NCI-H345 treated with DMSO at 0.1 percent for 48 hours (cell line): Measurements from ENCODE around the gene UBE2QL1.

Experiments
- DNase-seq: peaks from one replicate; lab custom pipeline; 2025; ENCODE audit not compliant: unreplicated experiment; lab: John Stamatoyannopoulos, UW

The UBE2QL1 gene

DNA sequence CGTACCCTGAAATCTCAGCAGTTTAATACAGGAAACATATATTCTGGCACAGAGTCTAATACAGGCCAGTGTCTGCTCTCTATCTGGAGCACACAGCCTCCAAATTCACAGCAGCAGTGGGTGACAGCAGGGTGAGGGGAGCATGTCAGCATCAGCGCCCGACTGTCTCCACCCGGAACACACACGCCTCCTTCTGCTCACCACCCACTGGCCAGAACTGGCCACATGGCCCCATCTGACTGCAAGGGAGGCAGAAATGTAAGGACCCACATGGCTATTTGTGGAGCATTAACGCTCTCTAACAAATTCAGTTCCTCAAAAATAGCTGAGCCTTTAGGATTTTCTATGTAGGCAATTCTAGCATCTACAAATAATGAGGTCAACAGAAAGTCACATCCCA is 24.6 kb downstream of the UBE2QL1 start:
- DNase-seq, result no peak

DNA sequence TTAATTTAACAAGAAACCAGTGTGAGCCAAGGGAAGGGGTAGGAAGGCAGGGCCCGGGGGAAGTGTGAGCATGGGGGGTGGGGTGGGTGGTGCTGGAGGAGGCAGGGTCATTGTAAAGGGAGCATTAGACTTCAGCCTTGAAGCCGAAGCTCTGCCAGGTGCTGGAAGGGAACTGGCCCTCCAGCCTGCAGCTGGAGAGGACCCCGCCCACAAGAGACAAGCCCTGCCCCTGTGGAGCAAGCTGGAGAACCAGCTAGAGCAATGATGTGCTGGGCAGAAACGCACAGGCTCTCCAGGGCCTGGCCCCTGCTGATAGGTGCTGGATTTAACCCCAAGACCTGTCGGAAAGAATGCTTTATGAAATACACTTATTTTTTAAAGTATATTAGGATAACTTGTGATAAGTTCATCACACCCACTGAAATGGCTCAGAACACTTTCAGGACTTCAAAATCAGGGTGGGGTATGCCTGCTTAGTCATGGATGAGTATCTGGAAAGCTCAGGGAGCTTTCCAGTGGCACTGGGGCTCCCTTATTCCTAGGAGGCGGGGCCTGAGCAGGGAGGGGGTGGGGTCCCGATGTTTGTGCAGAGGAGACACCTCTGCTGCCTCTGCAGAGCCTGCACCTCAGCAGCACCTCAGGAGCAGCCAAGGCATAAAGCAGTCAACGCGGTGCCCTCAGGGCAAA is 27.1 kb downstream of the UBE2QL1 start:
- DNase-seq, result peak; percentile 9

DNA sequence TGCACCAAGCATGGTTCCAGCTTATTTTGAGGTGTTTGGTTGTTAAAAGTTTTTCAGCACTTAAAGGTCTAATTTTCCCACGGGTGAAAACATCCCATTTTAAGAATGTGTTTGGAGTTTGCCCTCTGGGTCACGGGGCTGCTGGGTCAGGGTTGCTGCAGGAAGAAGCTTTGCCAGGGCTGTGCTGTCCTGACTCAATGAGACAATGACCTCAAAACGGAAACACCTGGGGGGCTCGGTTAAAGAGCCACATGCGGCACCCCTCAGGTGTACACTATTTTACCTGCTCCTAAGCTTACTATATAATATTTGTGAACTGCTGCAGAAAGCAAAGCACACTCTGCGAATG is 27.6 kb downstream of the UBE2QL1 start:
- DNase-seq, result no peak

DNA sequence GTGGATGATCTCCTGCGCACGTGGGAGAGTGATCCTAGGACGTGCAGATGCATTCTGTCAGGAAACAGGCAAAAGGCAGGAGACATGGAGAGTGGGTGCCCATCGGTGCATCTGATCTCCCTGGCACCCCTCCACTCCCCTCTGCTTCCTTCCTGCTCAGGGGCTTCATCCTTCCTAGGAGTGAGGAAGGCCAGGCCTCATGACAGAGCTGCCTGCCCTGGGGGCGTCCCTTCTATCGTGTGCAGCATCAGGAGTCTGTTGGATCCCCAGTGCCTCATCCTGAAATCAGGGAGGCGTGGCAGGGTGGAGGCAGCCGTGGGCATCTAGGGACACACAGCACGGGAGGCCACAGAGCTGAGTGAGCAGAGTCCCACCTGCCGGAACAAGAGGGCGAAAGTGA is 30.1 kb downstream of the UBE2QL1 start:
- DNase-seq, result no peak

DNA sequence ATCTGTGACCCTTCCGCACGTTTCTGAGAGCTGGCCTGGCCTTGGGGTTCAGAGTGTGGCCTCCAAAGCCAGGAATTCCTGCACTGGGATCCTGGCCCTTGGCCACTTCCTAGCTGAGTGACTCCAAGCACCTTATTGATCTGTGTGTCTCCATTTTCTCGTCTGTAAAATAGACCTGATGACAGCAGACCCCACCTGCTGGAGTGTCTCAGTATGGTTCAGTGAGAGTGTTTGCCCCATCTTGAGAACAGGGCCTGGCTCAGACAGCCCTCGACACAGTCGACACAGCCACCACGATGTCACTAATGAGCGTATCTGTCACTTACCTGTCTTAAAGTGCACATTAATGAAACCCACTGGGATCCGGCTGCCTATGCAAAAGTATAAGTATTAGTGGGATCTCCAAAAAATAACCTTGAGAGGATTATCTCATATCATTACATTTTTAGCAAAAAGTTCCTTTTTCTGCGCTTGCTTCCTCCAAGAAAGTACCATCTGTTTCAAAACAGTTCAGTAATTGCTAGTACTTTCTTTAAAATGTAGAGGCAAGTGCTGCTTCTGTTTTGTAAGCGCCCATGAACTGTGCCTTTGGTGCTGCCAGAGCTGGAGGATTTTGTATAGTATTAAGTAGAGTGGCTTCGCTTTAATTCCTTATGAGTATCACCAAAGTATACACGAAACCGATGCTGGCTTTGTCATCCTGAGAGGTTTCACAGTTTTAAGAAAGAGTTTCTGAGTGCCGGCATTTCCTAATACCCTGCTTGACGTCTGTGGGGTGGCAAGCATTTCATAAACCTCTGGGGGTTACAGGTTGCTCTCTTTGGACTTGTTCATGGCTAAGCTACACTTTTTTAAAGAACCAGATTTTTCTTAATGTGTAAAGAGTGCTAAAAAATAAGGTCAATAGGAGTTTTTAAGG is 31.7 kb downstream of the UBE2QL1 start:
- DNase-seq, result no peak

DNA sequence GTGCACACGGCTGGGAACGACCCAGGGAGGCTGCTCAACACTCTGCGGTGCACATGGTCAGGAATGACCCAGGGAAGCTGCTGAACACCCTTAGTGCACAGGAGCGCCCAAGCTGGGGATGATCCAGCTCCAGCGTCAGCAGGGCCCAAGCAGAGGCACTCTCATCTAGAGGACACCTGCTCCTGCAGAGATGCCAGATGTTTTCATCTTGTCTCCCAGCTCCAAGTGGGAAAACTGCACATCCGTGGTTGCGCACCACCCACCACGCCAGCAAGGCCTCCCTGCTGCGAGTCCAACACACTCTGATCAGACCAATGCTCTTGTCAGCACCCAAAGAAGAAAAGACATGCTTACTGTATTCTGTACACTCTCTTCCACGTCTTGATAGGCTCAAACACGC is 34.1 kb downstream of the UBE2QL1 start:
- peak; percentile 13 for DNase-seq

DNA sequence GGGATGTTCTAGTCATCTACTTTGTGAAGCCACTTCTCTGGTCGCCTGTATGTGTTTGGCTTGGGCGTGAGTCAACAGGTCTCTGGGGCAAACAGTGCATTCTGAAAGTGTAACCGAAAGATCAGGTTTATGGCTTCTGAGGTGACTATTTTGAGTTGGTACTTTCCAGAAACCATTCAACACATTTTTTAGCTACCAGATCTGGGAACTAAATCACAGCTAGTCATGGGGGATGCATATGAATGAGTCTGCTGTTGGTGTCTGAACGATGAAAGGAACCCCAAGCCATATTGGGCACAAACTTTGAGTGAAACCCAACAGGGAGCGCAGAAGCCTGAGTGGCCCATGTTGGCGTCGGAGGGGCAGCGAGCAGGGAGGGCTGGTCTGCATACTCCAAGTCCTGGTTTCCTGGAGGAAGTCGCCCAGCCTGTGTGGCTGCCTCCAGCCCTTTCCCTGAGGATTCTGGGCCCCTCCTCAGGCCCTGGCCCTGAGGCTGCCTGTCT is 35.3 kb downstream of the UBE2QL1 start:
- no peak for DNase-seq

DNA sequence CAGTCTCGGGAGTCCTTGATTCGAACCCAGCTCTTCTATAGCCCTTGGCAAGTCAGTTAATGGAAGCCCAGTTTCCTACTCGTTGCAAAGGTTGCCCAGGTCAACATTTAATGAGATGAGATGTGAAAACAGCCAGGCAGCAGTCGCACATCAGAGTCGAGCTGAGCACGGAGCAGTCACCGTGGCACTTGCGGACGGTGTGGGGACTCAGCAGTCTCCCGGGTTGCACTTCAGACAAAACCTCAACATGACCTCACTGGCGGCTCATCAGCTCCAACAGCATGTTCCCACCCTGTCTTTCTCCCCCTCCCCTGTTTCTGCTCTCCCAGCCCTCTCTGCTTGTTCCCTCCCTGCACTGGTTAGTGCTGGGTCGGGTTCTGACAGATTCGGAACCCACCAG is 35.8 kb downstream of the UBE2QL1 start:
- no peak for DNase-seq

DNA sequence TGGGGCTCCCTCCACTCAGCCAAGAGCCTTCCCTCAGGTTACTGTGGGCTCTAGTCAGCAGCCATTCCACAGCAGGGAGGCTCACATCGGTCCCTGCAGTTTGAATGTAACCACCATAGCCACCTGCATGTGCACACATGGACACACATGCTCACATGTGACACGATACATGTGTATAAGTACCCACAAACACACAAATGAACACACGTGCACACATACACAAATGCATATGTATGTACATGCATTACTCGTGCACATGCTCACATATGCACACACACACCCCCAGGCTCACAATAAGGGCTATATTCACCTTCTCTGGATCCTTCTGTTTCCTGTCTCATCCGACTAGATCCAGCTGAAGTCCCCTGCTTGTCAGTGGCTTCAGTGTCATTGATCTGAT is 36.2 kb downstream of the UBE2QL1 start:
- DNase-seq, result no peak

DNA sequence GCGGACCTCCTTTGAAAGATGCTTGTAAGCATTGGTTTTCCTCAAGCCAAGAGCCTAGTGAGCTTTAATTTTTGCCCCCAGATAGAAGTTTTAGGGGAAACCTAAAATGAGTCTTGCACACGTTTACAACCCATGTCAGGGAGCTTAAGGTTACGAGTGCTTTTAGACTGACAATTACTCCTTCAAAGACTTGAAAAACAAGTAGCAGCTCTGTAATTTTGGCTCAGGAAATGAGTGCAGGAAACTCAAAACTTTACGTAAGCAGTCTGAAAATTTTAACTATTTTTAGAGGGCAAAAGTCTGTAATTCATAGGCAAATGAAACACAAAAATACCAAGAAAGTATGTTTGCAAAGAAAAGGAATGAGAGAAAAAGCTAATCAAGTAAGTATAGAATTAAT is 36.8 kb downstream of the UBE2QL1 start:
- DNase-seq, result no peak

DNA sequence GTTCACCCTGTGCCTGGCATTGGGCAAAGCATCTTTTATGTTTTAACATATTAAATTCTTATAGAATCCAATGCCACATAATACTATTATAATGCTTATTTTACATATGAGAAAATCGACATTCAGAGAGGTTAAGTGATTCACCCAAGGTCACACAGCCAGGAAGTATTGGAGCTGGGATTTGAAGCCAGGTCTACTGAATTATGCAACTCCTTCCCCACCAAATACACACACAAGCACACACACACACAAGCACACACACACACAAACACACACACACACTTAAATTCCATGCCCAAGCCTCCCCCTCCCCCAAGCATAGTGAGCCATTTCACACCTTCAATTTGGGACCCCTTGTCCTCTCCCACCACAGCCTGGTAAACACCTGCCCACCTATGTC is 37.4 kb downstream of the UBE2QL1 start:
- DNase-seq, result no peak

DNA sequence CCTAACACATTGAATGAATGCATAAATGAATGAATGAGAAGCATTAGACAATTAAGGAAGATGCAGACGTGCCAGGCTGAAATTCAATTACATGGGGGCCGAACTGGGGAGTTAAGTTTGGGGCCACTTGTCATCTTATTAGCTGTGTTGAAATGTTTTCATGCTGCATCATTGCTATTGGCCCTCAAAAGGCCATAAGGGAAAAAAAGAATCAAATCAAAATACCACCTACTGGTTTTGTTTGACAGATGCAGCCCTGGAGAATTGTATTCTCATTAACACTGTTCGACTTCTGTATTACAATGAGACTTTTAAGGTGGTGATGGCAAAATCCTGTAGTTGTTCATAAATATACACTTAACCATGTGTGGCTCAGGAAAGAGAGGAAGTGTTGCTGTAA is 38.4 kb downstream of the UBE2QL1 start:
- DNase-seq, result no peak

DNA sequence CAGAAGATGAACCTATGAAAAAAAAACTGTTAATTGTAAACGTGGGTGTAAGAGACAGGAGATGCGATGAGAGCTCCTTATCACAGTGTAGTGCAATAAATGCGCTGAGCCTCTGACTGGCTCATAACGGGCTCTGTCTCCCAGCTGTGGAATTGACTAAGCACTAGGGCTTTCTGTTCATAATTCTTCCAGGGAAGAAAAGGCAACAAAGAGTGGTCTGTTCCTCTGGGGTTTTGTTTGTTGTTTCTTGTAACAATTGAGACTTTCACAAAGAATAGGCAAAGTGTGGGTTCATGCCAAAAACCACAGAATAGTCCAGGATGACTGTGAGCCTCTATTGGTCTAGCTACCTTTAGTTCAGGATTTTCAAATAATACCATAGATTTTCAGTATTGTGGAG is 39.4 kb downstream of the UBE2QL1 start:
- DNase-seq, result no peak

DNA sequence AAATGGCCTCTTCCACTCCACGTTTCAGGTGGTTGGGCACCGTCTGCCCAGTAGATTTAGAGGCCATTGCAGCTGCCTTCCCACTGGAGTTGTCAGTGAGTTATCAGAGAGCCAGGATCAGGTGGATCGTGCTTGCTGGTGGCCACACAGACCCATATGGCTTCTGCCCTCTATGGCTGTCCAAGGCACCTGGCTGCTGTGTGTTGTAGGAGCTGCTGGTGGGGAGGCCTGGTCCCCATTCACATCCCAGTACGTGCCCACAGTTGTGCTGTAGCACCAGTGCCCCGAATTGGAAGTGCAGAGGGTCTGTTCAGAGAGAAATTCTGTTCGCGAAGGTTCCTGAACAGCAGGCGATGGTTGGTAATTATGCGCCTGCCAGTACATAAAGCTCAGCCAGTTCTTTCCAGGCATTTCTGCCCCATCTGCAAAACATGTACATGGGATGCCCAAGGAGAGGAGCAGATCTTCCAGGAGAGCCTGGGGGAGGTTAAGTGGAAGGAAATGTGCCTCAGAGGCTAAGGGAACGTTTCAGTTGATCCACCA is 41.1 kb downstream of the UBE2QL1 start:
- DNase-seq, result no peak

DNA sequence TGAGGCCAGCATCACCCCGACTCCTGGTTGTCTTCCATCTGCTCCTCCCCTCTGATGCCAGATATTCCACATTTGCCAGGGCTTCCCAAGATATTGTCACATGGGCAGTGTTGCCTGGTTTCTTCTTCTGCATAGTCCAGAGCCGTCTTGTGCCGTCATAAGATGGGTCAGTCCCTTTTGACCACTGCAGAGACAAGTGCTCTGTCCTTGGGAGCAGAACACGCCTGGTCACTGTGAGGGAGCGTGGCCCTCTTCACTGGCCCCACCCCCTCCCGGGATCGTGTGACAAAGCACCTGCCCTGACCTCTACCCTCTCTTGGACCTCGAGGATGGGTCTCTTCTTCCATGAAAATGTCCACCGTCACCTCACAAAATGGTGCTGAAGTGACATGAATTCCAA is 41.6 kb downstream of the UBE2QL1 start:
- no peak for DNase-seq

DNA sequence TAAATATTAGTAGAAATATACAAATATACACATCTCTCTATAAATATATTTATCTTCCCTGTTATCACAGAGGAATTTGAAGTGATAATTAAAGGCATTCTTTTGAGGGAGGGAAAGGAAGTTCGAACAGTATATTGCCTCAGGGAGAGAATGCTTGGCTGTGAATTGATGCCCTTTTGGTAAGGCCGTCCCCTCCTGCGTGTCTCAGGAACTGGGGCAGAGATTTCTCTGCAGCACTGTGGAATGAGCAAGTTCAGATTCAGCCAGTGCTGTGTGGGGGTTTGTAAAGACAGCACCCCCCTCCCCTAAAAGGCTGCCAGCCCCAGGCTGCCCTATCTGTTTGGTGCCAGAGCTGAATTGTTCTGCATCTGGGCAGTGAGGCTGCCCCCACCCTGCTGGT is 42.0 kb downstream of the UBE2QL1 start:
- no peak for DNase-seq

DNA sequence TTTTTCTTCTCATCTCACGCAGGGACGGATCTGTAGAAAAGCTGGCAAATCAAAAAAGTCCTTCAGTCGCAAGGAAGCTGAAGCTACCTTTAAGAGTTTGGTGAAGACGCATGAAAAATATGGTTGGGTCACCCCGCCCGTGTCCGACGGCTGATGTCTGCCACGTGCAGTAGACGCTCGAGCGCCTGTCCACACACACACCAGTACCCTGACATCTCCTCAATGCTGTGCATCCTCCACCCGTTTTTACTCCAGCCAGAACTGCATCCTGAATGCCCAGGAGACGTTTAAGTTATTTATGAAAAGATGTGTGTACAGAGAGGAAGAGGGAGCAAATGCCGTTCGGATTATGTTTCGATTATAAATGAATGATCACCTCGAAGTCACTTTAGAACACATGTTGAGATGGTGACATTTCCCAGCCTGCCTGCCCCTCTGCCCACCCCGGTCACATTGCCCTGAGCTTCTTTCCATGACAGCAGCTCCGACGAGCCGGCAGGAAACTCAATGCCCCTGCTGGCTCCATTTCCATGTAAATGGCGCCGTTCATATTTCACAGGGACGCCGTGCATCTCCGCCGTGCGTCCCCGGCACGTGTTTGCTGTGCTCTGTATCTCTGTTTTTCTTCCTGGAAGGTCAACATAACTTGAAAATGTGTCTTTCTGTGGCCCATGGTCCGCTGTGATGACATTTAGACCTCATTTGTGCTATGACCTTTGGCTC is 42.7 kb downstream of the UBE2QL1 start:
- no peak for DNase-seq

DNA sequence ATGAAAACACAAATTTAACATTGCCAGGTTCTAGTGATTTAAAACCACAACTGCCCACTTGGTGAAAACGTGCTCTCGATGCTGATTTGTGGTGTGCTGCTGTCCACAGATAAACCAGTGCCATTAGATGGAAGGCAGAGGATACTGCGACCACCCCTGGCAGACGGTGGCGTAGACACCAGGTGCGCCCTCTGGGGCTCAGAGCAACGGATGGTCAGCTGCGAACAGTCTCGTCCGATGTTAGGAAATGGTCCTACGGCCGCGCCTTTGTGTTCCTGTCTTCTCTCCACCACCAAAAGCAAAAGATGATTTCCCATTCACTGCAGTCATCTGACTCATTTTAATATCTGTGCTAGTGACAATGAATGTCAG is 43.2 kb downstream of the UBE2QL1 start:
- DNase-seq, result no peak

DNA sequence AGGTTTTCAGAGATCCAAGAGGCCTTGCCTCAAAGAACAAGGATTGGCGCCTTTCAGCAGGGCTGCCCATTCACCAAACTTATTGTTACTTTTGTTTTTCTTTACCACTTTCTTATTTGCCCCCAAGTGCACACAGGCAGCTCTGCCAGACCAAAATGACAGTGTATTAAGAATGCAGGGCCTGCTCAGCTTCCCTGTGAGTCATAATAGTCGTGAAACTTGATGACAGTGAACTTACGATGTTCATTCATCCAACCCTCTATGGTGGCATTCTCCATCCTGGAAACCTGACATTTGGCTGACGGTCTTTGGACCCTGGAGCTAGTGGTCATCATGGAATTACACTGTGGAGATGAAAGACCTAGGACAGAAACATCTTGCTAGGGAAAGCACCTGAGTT is 44.3 kb downstream of the UBE2QL1 start:
- DNase-seq, result no peak

DNA sequence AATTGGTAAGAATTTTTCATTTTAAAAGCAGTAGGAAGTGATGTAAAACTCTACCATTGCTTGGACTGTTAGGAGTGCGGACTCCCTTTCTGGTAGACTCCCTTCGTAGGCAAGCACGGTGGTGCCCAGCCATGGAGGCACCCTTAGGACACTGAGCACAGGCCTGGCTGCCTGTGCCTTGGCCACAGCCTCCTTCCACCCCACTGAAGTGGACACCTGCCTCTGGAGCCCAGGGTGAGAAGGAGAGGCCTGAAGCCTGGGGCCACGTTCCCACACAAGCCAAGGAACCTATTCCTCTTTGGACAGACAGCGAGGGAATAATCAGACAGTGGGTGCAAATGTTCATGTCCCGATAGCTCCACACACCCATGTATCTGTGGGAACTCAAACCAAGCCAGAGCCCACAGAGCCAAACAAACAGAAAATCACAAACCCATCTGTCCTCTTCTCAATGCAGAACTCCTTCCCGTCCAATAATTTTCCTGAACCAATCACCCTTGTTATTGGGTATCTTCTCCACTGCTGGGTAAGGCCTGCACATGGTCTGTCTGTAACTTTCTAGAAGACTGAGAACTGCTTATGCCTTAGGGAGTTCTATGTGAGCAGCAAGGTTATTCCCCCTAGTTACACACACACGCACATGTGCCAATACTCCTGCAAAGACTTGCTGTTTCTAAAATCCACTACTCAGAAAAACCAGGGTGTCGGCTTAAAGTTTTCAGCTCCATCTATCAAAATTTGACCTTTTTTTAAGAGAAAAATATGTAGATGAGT is 45.2 kb downstream of the UBE2QL1 start:
- no peak for DNase-seq

DNA sequence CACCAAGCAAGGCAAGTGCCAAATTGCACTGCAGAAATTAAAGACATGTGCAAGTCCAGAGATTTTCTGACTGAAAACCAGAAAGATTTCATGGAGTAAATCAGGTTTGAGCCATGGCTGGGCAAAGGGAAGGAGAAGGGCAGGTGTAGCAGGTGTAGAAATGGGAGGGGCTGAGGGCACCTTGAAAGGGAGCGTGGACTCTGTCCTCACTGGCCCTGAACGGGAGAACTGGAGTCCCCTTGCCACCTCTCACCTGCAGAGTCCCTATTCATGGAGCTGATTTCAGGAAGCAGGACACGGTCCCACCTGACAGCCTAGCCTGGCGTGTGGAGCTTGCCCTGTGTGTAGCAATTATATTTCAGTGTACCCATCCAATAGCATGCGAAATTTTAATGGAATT is 46.3 kb downstream of the UBE2QL1 start:
- DNase-seq, result no peak
